Measurements from ENCODE around the gene SLC41A1.

Gene SLC41A1

DNA sequence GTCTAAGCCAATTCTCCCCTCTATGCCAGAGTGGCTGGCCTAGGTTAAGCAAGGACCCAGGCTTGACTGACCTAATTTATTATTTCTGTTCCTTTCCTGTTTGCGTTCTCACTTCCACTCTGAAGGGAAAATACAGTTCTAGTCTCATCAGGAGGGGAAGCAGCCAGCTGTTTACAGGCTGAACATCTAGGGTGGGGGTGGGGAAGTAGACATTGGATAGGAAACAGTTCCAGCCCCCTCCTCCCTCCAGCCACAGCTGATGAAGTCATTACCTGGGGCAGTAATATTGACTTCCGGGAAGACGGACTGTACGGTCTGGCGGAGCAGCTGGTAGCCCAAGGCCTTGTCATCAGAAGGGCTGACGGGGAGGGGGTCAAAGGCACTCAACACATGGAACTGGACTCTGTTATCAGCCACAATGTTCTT is 19.3 kb upstream of the SLC41A1 start:
- no peaks in the 10 kb centered on the region for H3K9me2 ChIP-seq (replicated peaks; ENCODE audit: low read depth, low read length)
- no peaks in the 10 kb centered on the region for H3K36me3 ChIP-seq (ENCODE audit: insufficient read depth, low read length)
- no peak overlapping the region for H3K4me2 ChIP-seq (ENCODE audit: low read depth, low read length, poor library complexity, severe bottlenecking)
- no peaks in the 10 kb centered on the region for H3K27me3 ChIP-seq (ENCODE audit: insufficient read depth, low read length, poor library complexity, severe bottlenecking)
- H3K9ac ChIP-seq (ENCODE audit: low read depth, low read length, poor library complexity, severe bottlenecking): no peak overlapping the region
- no peaks in the 10 kb centered on the region for H4K20me1 ChIP-seq (ENCODE audit: insufficient read depth, low read length, poor library complexity, severe bottlenecking)
- no peaks in the 10 kb centered on the region for H3K79me2 ChIP-seq (ENCODE audit: insufficient read depth, low read length)
- no peaks in the 10 kb centered on the region for H3F3A ChIP-seq (ENCODE audit: low read depth)
- H2AFZ ChIP-seq (ENCODE audit: low read length): no peak overlapping the region
- H3K9me3 ChIP-seq (ENCODE audit: insufficient read depth, low read depth, low read length): no peaks in the 10 kb centered on the region
- H3K4me1 ChIP-seq (ENCODE audit: insufficient read depth, low read length, poor library complexity, severe bottlenecking): peaks cover 11% of the 10 kb centered on the region
- no peak overlapping the region for H3K4me3 ChIP-seq (ENCODE audit: low read length, poor library complexity, severe bottlenecking)
- no peak for TF ChIP-seq EZH2phosphoT487 (IDR thresholded peaks at IDR 0.05; ENCODE audit: borderline replicate concordance)
- TF ChIP-seq, protein P1, sequence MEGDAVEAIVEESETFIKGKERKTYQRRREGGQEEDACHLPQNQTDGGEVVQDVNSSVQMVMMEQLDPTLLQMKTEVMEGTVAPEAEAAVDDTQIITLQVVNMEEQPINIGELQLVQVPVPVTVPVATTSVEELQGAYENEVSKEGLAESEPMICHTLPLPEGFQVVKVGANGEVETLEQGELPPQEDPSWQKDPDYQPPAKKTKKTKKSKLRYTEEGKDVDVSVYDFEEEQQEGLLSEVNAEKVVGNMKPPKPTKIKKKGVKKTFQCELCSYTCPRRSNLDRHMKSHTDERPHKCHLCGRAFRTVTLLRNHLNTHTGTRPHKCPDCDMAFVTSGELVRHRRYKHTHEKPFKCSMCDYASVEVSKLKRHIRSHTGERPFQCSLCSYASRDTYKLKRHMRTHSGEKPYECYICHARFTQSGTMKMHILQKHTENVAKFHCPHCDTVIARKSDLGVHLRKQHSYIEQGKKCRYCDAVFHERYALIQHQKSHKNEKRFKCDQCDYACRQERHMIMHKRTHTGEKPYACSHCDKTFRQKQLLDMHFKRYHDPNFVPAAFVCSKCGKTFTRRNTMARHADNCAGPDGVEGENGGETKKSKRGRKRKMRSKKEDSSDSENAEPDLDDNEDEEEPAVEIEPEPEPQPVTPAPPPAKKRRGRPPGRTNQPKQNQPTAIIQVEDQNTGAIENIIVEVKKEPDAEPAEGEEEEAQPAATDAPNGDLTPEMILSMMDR (conservative IDR thresholded peaks at IDR 0.05; ENCODE audit: low read length): no peak

DNA sequence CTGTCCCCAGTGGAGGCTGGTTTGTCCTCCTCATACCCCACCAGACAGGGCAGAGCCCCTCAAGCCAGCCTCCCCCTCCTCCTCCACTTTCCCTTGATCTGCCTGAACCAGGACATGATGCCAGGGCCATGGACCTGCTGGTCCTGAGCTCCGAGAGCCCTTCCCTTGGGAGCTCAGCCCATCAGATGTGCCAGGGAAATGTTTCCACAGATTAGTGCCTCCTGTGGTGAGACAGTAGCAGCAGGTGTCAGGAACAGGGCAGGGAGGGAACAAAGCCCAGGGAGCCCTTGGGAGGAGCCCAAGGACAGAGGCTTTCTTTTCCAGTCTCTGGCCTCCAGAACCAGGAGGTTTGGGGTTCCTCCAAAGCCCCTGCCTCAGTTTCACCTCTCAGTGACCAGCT is 14.6 kb upstream of the SLC41A1 start:
- TF ChIP-seq EZH2phosphoT487 (IDR thresholded peaks at IDR 0.05; ENCODE audit: borderline replicate concordance): no peak
- TF ChIP-seq, protein P1 (conservative IDR thresholded peaks at IDR 0.05; ENCODE audit: low read length): 0 out of 2 replicates have a peak, but pooled peaks have one; percentile 14
- no peaks in the 10 kb centered on the region; the same call in 1 of the 2 replicates for H3F3A ChIP-seq (ENCODE audit: low read depth)
- H2AFZ ChIP-seq (ENCODE audit: low read length): no peak overlapping the region
- no peaks in the 10 kb centered on the region for H3K36me3 ChIP-seq (ENCODE audit: insufficient read depth, low read length)
- H4K20me1 ChIP-seq (ENCODE audit: insufficient read depth, low read length, poor library complexity, severe bottlenecking): no peaks in the 10 kb centered on the region
- no peak overlapping the region for H3K4me2 ChIP-seq (ENCODE audit: low read depth, low read length, poor library complexity, severe bottlenecking)
- no peaks in the 10 kb centered on the region for H3K79me2 ChIP-seq (ENCODE audit: insufficient read depth, low read length)
- no peaks in the 10 kb centered on the region for H3K9me3 ChIP-seq (ENCODE audit: insufficient read depth, low read depth, low read length)
- no peak overlapping the region for H3K9ac ChIP-seq (ENCODE audit: low read depth, low read length, poor library complexity, severe bottlenecking)
- peaks cover 18% of the 10 kb centered on the region for H3K4me1 ChIP-seq (ENCODE audit: insufficient read depth, low read length, poor library complexity, severe bottlenecking)
- H3K27me3 ChIP-seq (ENCODE audit: insufficient read depth, low read length, poor library complexity, severe bottlenecking): no peaks in the 10 kb centered on the region
- no peaks in the 10 kb centered on the region for H3K9me2 ChIP-seq (replicated peaks; ENCODE audit: low read depth, low read length)
- no peak overlapping the region for H3K4me3 ChIP-seq (ENCODE audit: low read length, poor library complexity, severe bottlenecking)

DNA sequence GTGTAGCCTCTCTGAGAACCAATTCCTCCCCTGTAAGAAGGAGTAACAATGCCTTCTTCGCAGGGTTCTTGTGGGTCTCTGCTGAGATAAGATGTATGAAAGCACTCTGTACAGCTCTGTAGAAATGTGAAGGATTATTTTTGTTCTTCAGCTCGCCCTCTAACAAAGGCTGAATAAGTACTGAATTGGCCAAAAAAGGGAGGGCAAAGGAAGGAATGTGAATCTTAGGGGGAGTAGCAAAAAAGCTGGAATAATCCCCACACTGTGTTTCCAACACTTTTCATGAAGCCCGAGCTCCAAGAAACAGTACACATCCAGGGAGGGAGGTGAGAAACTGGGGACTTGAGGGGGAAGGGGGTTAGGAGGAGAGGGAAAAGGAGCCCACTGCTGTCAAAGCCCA is 14.0 kb upstream of the SLC41A1 start:
- H3K9me3 ChIP-seq (ENCODE audit: insufficient read depth, low read depth, low read length): no peaks in the 10 kb centered on the region

More for the DNA sequence above, 14.0 kb upstream of the SLC41A1 start:
- peaks cover 21% of the 10 kb centered on the region for H3K4me1 ChIP-seq (ENCODE audit: insufficient read depth, low read length, poor library complexity, severe bottlenecking)
- no peak overlapping the region for H3K4me2 ChIP-seq (ENCODE audit: low read depth, low read length, poor library complexity, severe bottlenecking)
- no peaks in the 10 kb centered on the region; the same call in 1 of the 2 replicates for H3F3A ChIP-seq (ENCODE audit: low read depth)
- TF ChIP-seq, protein P1 (conservative IDR thresholded peaks at IDR 0.05; ENCODE audit: low read length): no peak
- no peak for TF ChIP-seq EZH2phosphoT487 (IDR thresholded peaks at IDR 0.05; ENCODE audit: borderline replicate concordance)
- no peaks in the 10 kb centered on the region for H3K36me3 ChIP-seq (ENCODE audit: insufficient read depth, low read length)
- H4K20me1 ChIP-seq (ENCODE audit: insufficient read depth, low read length, poor library complexity, severe bottlenecking): no peaks in the 10 kb centered on the region
- H3K9me2 ChIP-seq (replicated peaks; ENCODE audit: low read depth, low read length): no peaks in the 10 kb centered on the region
- no peak overlapping the region for H3K9ac ChIP-seq (ENCODE audit: low read depth, low read length, poor library complexity, severe bottlenecking)
- H3K79me2 ChIP-seq (ENCODE audit: insufficient read depth, low read length): no peaks in the 10 kb centered on the region
- no peak overlapping the region for H3K4me3 ChIP-seq (ENCODE audit: low read length, poor library complexity, severe bottlenecking)
- no peak overlapping the region for H2AFZ ChIP-seq (ENCODE audit: low read length)
- no peaks in the 10 kb centered on the region for H3K27me3 ChIP-seq (ENCODE audit: insufficient read depth, low read length, poor library complexity, severe bottlenecking)

Data from Loucy (cell line).